Activated T-cell treated with anti-CD3 and anti-CD28 coated beads for 48 hours (primary cell): Measurements from ENCODE around the gene CASR.

Experiments
- DNase-seq: peaks from one replicate; pipeline ENCODE4 v3.0.0-alpha.2; 2020; ENCODE audit warnings: low read depth

Gene CASR

GRCh38 chr3:122215592-122216298 is 32.3 kb downstream of the CASR start:
- DNase-seq, result no peak

GRCh38 chr3:122217901-122218300 is 34.4 kb downstream of the CASR start:
- no peak for DNase-seq

- DNase-seq, result no peak
Measured at GRCh38 chr3:122219242-122219872, 35.9 kb downstream of the CASR start.

GRCh38 chr3:122227036-122227781 is 43.7 kb downstream of the CASR start:
- no peak for DNase-seq

DNA sequence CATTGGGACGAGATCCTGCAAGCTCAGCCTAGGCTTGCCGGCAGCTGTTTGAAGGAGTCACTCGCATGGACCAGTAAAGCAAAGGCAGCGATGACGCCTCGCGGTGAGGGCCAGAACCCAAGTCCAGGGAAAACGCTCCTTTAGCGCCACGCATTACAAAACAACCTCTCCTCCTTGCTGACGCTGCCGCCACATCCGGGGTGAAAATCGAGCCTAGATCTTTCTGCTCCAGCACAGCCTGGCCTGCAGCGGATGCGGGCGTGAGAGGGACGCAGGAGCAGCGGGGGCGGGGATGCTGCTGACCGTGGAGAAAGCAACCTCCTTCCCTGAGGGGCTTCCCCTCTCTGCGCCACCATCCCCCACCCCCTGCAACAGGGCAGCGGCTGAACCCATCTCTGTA is 46.7 kb downstream of the CASR start:
- no peak for DNase-seq

- DNase-seq, result no peak
Measured at GRCh38 chr3:122231465-122232157, 48.1 kb downstream of the CASR start.

DNA sequence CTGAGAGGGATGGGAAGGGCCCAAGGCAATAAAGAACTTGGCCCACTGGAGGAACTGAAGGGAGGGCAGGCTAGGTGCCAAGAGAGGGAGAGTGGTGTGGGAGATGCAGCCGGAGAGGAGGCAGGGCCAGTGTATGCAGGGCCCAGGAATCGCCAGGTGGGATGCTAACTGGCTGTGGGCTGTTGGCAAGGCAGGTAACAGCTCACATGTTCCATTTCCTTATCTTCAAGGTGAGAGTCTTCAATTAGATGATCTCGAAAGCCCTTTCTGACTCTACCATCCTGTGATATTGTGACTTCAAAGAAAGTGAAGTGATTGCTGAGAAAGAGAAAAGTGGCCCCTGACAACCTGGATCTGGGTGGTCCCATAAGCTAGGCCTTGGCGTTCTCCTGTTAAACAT is 49.0 kb downstream of the CASR start:
- DNase-seq, result no peak

- DNase-seq, result no peak
Measured at GRCh38 chr3:122233101-122233952, 49.9 kb downstream of the CASR start.

- DNase-seq, result no peak
Measured at GRCh38 chr3:122234117-122234516, 50.6 kb downstream of the CASR start.

GRCh38 chr3:122235147-122235546 is 51.7 kb downstream of the CASR start:
- no peak for DNase-seq

DNA sequence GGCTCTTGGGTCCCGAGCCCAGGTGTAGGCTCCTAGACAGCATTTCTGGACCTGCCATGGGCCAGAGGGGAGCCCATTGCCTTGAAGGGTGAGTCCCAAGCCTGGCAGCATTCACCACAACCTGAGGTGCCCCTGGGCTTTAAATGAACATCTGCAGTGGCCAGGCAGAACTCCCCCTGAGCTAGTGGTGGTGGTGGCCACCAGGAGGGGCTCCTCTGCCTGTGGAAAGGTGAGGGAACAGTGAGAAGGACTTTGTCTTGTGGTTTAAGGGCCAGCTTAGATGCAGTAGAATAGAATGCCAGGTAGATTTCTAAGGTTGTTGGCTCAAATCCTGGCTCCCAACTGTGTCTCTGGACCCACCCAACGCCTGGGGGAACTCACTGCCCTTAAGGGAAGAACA is 55.6 kb downstream of the CASR start:
- no peak for DNase-seq

DNA sequence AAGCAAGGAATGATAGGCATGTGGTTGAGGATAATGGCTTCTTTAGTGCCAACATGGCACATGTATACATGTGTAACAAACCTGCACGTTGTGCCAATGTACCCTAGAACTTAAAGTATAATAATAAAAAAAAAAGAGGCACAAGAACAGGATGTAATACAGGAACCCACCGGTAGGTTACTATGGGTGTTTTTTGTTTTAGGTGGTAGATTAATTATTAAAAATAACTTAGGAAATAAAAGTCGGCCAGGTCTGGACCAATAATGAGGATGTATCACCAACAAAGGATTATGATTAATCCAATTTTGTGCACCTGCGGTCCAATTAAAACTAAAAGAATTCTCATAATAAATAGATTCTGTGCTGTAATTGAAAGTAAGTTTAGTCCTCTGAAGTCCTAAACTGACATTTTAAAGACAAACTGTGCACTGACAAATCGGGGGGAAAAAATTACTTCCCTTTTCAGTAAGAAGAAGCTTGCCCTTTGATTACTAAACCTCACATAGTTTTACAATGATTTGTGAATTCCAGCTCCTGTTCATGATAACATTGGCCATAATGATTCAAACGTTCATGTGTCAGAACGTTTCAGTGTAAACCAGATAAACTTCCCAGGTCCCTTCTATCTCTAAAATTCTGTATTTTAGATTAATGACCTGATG is 62.2 kb downstream of the CASR start:
- no peak for DNase-seq

DNA sequence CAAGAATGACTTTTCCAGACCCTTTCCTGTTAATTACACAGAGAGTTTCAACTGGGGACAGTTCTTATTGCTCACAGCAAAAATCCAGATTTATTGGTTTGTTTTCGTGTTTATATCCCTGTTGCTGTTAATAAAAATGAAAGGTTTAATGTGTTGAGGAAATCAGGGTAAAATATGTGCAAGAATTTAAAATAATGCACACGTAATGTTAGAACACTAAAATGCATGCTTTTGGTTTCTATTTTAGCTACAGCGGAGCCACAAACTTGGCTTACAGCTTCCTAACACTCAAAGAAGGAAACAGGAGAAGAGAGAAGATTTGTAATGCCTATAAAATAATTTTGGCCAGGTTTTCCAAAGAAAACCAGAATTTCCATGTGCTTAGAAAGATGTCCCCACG is 62.7 kb downstream of the CASR start:
- DNase-seq, result no peak

GRCh38 chr3:122247087-122247824 is 63.8 kb downstream of the CASR start:
- DNase-seq, result no peak

- DNase-seq, result no peak
Measured at GRCh38 chr3:122247825-122248185, 64.3 kb downstream of the CASR start.

DNA sequence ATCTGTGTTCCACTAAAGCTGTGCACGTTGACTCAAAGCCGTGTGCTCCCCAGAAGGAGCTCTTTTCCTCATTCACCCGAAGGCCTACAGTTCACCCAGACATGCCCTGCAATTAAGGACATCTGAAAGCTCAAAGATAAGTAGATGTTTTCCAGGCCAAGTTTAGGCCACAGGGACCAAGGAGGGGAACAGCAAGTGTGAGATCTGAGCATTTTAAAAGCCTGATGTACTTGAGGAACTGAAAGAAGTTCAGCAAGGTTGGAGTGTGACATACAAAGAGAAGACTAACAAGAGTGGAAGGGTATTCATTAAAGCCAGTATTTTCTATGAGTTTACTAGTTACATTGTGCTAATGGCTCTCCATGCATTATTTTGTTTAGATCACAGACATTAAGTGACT is 68.0 kb downstream of the CASR start:
- DNase-seq, result no peak

DNA sequence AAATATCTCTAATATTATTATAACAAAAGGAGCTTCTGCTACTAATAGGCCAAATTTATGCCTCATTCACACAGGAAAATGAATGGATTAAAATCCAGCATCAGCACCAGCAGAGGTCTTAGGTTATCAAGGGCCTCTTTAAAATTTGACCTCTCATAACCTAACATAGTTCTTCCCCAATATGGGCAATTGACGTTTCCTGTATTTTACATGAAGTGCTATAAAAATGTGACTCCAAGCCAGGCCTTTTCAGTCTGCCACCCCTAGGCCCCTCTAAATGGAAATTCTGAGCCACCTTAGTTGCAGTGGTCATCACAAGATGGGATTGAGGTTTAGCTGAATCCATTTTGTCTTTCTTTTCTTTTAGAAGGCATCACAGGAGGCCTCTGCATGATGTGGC is 70.1 kb downstream of the CASR start:
- no peak for DNase-seq

DNA sequence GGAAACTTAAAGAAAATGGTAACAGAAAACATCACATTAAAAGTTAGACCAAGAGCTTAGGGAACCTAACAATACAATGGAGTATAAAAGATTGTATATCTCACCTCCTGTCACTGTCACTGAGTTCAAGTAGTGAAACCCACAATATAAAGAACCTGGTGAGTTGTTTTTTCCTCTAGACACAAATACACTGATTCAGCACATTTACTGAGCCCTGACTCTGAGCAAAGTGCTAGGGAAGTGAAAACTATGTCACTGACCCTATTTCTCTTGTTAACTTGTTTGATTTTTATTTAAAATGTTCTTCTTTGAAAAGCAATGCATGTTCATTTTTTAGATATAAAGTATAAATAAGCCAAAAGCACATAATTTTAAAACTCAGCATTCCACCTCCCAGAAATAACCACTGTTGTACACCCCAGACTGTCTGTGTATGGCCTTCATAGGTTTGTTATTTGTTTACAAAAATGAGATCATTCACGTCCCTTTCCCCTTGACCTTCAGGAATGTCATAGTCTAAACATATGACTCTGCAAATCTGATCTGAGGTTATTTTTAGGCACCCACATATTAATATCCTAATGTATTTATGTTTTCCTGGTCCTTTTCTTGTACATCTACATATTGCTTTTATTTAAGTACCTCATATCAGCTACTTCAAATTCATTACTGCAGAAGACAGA is 72.4 kb downstream of the CASR start:
- no peak for DNase-seq

- no peak for DNase-seq
Measured at GRCh38 chr3:122257644-122258364, 74.3 kb downstream of the CASR start.
